H1 (cell line): Measurements from ENCODE around the gene DAND5. TPM values are rescaled to one million over a fixed set of nuclear protein-coding genes. Genes with fewer than 3 reads are reported as not detected.

ENCODE experiments used
- CTCF ChIA-PET: fragments of 300-600 bp; sonication (Branson Sonifier 250); formaldehyde crosslinking; loops from one replicate; lab custom pipeline; 2021; ENCODE audit not compliant: partially characterized antibody; lab: Charles Lee
- POLR2A ChIA-PET: fragments of 300-600 bp; sonication (Branson Sonifier 250); formaldehyde crosslinking; loops from one replicate; lab custom pipeline; 2021; ENCODE audit warnings: inconsistent platforms; ENCODE audit not compliant: partially characterized antibody; lab: Charles Lee
- DNase-seq, 2 experiments: peaks; one replicate each; pipeline versions ENCODE4 v3.0.0 to v3.0.0-alpha.2; 2010 to 2022; ENCODE audit warnings: low spot score in 2 of 2, low read depth in 1 of 2, mixed read lengths in 1 of 2
- FAIRE-seq: peaks from 2 replicates; lab custom pipeline; 2011; peaks lifted over from hg19 to GRCh38; lab: Jason Lieb, UNC
- H2AFZ ChIP-seq: 2 replicates; pipeline ENCODE4 v1.8.1; 2012; ENCODE audit warnings: low read length, inconsistent platforms
- H2AK5ac ChIP-seq: 2 replicates; pipeline ENCODE4 v1.6.1; 2013; ENCODE audit warnings: low read depth, low read length
- H2BK120ac ChIP-seq: replicated peaks from 2 replicates; pipeline ENCODE3; 2013; ENCODE audit warnings: low read depth, low read length, inconsistent platforms
- H2BK12ac ChIP-seq: 2 replicates; pipeline ENCODE4 v1.6.1; 2013; ENCODE audit warnings: low read depth, low read length
- H2BK15ac ChIP-seq: 2 replicates; pipeline ENCODE4 v1.6.1; 2013; ENCODE audit warnings: low read length
- H2BK20ac ChIP-seq: 2 replicates; pipeline ENCODE4 v1.6.1; 2013; ENCODE audit warnings: low read length
- H2BK5ac ChIP-seq: 2 replicates; pipeline ENCODE4 v1.6.1; 2013; ENCODE audit warnings: low read depth, low read length
- H3K14ac ChIP-seq: 2 replicates; pipeline ENCODE4 v1.6.1; 2013; ENCODE audit warnings: inconsistent platforms; ENCODE audit not compliant: insufficient read length
- H3K18ac ChIP-seq: 2 replicates; pipeline ENCODE4 v1.6.1; 2013; ENCODE audit warnings: low read length; ENCODE audit errors: extremely low read depth
- H3K23ac ChIP-seq: 2 replicates; pipeline ENCODE4 v1.6.1; 2013; ENCODE audit warnings: inconsistent platforms; ENCODE audit not compliant: insufficient read length
- H3K23me2 ChIP-seq: 2 replicates; pipeline ENCODE4 v1.6.1; 2013; ENCODE audit warnings: low read depth, low read length
- H3K27ac ChIP-seq: 2 replicates; pipeline ENCODE4 v1.6.1; 2011; ENCODE audit warnings: low read depth, low read length, inconsistent platforms
- H3K27me3 ChIP-seq, 4 experiments: replicated peaks in 1 of 4; 1 replicate in 1 of 4; 2 replicates in 3 of 4; pipeline versions ENCODE4 v1.6.1 to v1.8.1; 2011 to 2013; ENCODE audit warnings: low read length in 3 of 4, mild to moderate bottlenecking in 3 of 4, inconsistent platforms in 2 of 4, mixed read lengths in 2 of 4, moderate library complexity in 1 of 4; ENCODE audit not compliant: control insufficient read depth in 3 of 4, insufficient read depth in 3 of 4; ENCODE audit errors: extremely low read depth in 1 of 4
- H3K36me3 ChIP-seq, 4 experiments: 2 replicates each; pipeline versions ENCODE4 v1.6.1 to v1.8.1; 2011 to 2013; ENCODE audit warnings: mild to moderate bottlenecking in 4 of 4, low read length in 3 of 4, moderate library complexity in 2 of 4, control low read depth in 1 of 4, inconsistent platforms in 1 of 4; ENCODE audit not compliant: insufficient read depth in 4 of 4, control insufficient read depth in 2 of 4
- H3K4ac ChIP-seq: replicated peaks from 2 replicates; pipeline ENCODE3; 2013; ENCODE audit warnings: low read length, low read depth, mixed read lengths, inconsistent platforms; ENCODE audit not compliant: insufficient read length
- H3K4me1 ChIP-seq, 4 experiments: replicated peaks in 1 of 4; 1 replicate in 1 of 4; 2 replicates in 3 of 4; pipeline versions ENCODE4 v1.6.1 to v1.8.1; 2011 to 2013; ENCODE audit warnings: low read length in 3 of 4, inconsistent platforms in 2 of 4, mixed read lengths in 1 of 4; ENCODE audit not compliant: insufficient read depth in 4 of 4, control insufficient read depth in 3 of 4
- H3K4me2 ChIP-seq, 2 experiments: 2 replicates each; pipeline versions ENCODE4 v1.6.1 to v1.8.1; 2011 to 2013; ENCODE audit warnings: low read depth in 2 of 2, low read length in 2 of 2, control low read depth in 1 of 2, inconsistent platforms in 1 of 2, mild to moderate bottlenecking in 1 of 2; ENCODE audit not compliant: insufficient read depth in 1 of 2
- H3K4me3 ChIP-seq, 4 experiments: fragments of 200-600, 300-600 bp in 1 of 4; sonication (generic), shearing (Covaris generic), sonication (Bioruptor Twin) in 1 of 4; 2 replicates each; pipeline versions ENCODE4 v1.5.1 to v1.8.1; 2011 to 2016; ENCODE audit warnings: low read length in 4 of 4, low read depth in 3 of 4, control low read depth in 2 of 4, inconsistent platforms in 2 of 4, mild to moderate bottlenecking in 2 of 4, mixed read lengths in 1 of 4, moderate library complexity in 1 of 4; ENCODE audit not compliant: insufficient read depth in 2 of 4; ENCODE audit errors: extremely low read depth in 1 of 4
- H3K56ac ChIP-seq: replicated peaks from 2 replicates; pipeline ENCODE3; 2013; ENCODE audit warnings: low read depth, mild to moderate bottlenecking, mixed read lengths, low read length, inconsistent platforms; ENCODE audit not compliant: insufficient read length
- H3K79me1 ChIP-seq: 2 replicates; pipeline ENCODE4 v1.6.1; 2013; ENCODE audit warnings: low read depth, low read length, control low read depth
- H3K79me2 ChIP-seq, 2 experiments: 2 replicates each; pipeline versions ENCODE4 v1.6.1 to v1.8.1; 2012 to 2013; ENCODE audit warnings: low read length in 2 of 2, mild to moderate bottlenecking in 2 of 2, inconsistent platforms in 1 of 2; ENCODE audit not compliant: insufficient read depth in 2 of 2, control insufficient read depth in 1 of 2
- H3K9ac ChIP-seq, 4 experiments: replicated peaks in 1 of 4; 1 replicate in 1 of 4; 2 replicates in 3 of 4; pipeline versions ENCODE4 v1.6.1 to v1.8.1; 2011 to 2013; ENCODE audit warnings: low read depth in 3 of 4, low read length in 3 of 4, control low read depth in 2 of 4, mild to moderate bottlenecking in 2 of 4, moderate library complexity in 2 of 4, inconsistent platforms in 1 of 4; ENCODE audit errors: extremely low read depth in 1 of 4
- H3K9me3 ChIP-seq, 2 experiments: 2 replicates each; pipeline versions ENCODE4 v1.6.1 to v1.8.1; 2012 to 2013; ENCODE audit warnings: mild to moderate bottlenecking in 2 of 2, moderate library complexity in 2 of 2, control low read depth in 1 of 2, inconsistent platforms in 1 of 2, low read depth in 1 of 2, low read length in 1 of 2, mixed read lengths in 1 of 2; ENCODE audit not compliant: insufficient read depth in 2 of 2
- H4K20me1 ChIP-seq, 2 experiments: replicated peaks in 1 of 2; 2 replicates each; pipeline versions ENCODE3 to v1.8.1; 2011 to 2013; ENCODE audit warnings: inconsistent platforms in 2 of 2, low read length in 2 of 2, mild to moderate bottlenecking in 1 of 2; ENCODE audit not compliant: insufficient read depth in 2 of 2, control insufficient read depth in 1 of 2
- H4K5ac ChIP-seq: 2 replicates; pipeline ENCODE4 v1.6.1; 2013; ENCODE audit warnings: low read length, low read depth, mixed read lengths, inconsistent platforms; ENCODE audit not compliant: insufficient read length
- H4K8ac ChIP-seq: 2 replicates; pipeline ENCODE4 v1.8.0; 2013; ENCODE audit warnings: mild to moderate bottlenecking, moderate library complexity, low read length, inconsistent platforms; ENCODE audit not compliant: insufficient read depth; ENCODE audit errors: extremely low read depth
- H4K91ac ChIP-seq: replicated peaks from 2 replicates; pipeline ENCODE3; 2013; ENCODE audit warnings: low read length, mixed read lengths, inconsistent platforms; ENCODE audit not compliant: insufficient read length
- CHD2 ChIP-seq: IDR thresholded peaks from 2 replicates; pipeline ENCODE4 v1.6.1; 2012; ENCODE audit warnings: low read length, improper control_type of control experiment
- CREB1 ChIP-seq: IDR thresholded peaks from 2 replicates; pipeline ENCODE4 v1.6.1; 2012; ENCODE audit warnings: inconsistent platforms
- EGR1 ChIP-seq: IDR thresholded peaks from 2 replicates; pipeline ENCODE4 v1.6.1; 2011; ENCODE audit warnings: low read depth, low read length, borderline replicate concordance
- EP300 ChIP-seq, 2 experiments: IDR thresholded peaks; 1 replicate in 1 of 2; 2 replicates in 1 of 2; pipeline ENCODE4 v1.6.1; 2011 to 2012; ENCODE audit warnings: low read depth in 2 of 2, low read length in 2 of 2, mild to moderate bottlenecking in 2 of 2, borderline replicate concordance in 1 of 2, inconsistent platforms in 1 of 2, moderate library complexity in 1 of 2
- GTF2F1 ChIP-seq: IDR thresholded peaks from 2 replicates; pipeline ENCODE4 v1.6.1; 2012; ENCODE audit warnings: low read depth, low read length, improper control_type of control experiment, borderline replicate concordance
- KDM1A ChIP-seq: fragments of 200-600, 300-600 bp; sonication (generic); IDR thresholded peaks from 2 replicates; pipeline ENCODE4 v1.7.1; 2016; ENCODE audit warnings: mild to moderate bottlenecking, low read length, borderline replicate concordance
- NRF1 ChIP-seq: IDR thresholded peaks from 2 replicates; pipeline ENCODE4 v1.6.1; 2011; ENCODE audit warnings: mild to moderate bottlenecking, low read depth, low read length, improper control_type of control experiment
- POU5F1 ChIP-seq: IDR thresholded peaks from 2 replicates; pipeline ENCODE4 v1.6.1; 2011; ENCODE audit warnings: low read depth, mild to moderate bottlenecking, low read length, moderate library complexity
- SIN3A ChIP-seq, 2 experiments: IDR thresholded peaks in 1 of 2; conservative IDR thresholded peaks in 1 of 2; 2 replicates each; pipeline ENCODE4 v1.6.1; 2011 to 2012; ENCODE audit warnings: low read length in 2 of 2, improper control_type of control experiment in 1 of 2, low read depth in 1 of 2, mild to moderate bottlenecking in 1 of 2
- WGBS, 2 experiments: shearing (Covaris generic) in 1 of 2; methylation state at CpG; one replicate each; pipeline versions ENCODE4 v1.1.6 to v1.1.7; 2013 to 2015; ENCODE audit warnings: low lambda C conversion rate in 2 of 2, mixed read lengths in 2 of 2, inconsistent platforms in 1 of 2, low coverage in 1 of 2, missing lambda C conversion rate in 1 of 2; ENCODE audit not compliant: insufficient replicate concordance in 2 of 2, insufficient coverage in 1 of 2, insufficient read length in 1 of 2; ENCODE audit errors: extremely low coverage in 1 of 2, missing lambda C conversion rate in 1 of 2; 5-methylcytosine and 5-hydroxymethylcytosine counted together
- polyA plus RNA-seq, 7 experiments: library from polyadenylated mRNA; depleted of rRNA in 3 of 7; stranded (reverse) in 5 of 7; unstranded in 2 of 7; fragments of >200 nt in 5 of 7; fragments of 200-250 nt in 2 of 7; gene quantifications; 1 replicate in 5 of 7; 2 replicates in 1 of 7; 4 replicates in 1 of 7; pipeline versions ENCODE4 v1.2.1 to v1.2.3, GENCODE V29; 2011 to 2013; ENCODE audit warnings: missing spikeins in 2 of 7, mixed read lengths in 2 of 7
- total RNA-seq: library from RNA; stranded (reverse); fragmentation: NEBNext Ultra II Directional; extraction: Animal tissue kit (Norgen Biotek cat#: 25700); gene quantifications from 2 replicates; pipeline ENCODE4 v1.2.1, GENCODE V29; 2021

DAND5 gene
- total and polyA plus RNA-seq, 2 of the 8 experiments (the other 6 are each of a cell fraction or from before 2014, with no cell fraction given) = 0.14 to 0.17 TPM

- no peak within 1 kb of the TSS for H2AK5ac ChIP-seq
- H4K91ac ChIP-seq = peak within 1 kb of the TSS; percentile 86
- H3K79me2 ChIP-seq = peaks cover 15 to 29% of the 10 kb centered on the region in 2 experiments
- peak within 1 kb of the TSS; percentile 88 for H3K4ac ChIP-seq
- peak within 1 kb of the TSS; percentile 90 for H3K18ac ChIP-seq
- peak within 1 kb of the TSS; percentile 32; the same call in 1 of the 2 replicates for H3K27ac ChIP-seq
- FAIRE-seq (peak; percentile 52), DNase-seq (peak; percentile 91 to 98)
- peak within 1 kb of the TSS; percentile 95; the same call in 1 of the 2 replicates for H2BK15ac ChIP-seq
- no peaks in the 10 kb centered on the region for H3K27me3 ChIP-seq
- H3K4me1 ChIP-seq = peaks cover 0 to 21% (median 13%) of the 10 kb centered on the region in 4 experiments; a peak in 6 of 7 replicates
- H3K36me3 ChIP-seq = peaks cover 14 to 39% (median 29%) of the 10 kb centered on the region in 4 experiments
- no peaks in the 10 kb centered on the region for H3K9me3 ChIP-seq
- 0 out of 2 replicates have a peak within 1 kb of the TSS, but pooled peaks have one; percentile 61 for H2BK20ac ChIP-seq
- H3K4me2 ChIP-seq = peak within 1 kb of the TSS; percentile 87 to 90
- peak within 1 kb of the TSS; percentile 42 to 95 (median 80) for H3K9ac ChIP-seq
- H3K4me3 ChIP-seq = peak within 1 kb of the TSS; percentile 68 to 97 (median 93)
- peak within 1 kb of the TSS; percentile 63 for H4K5ac ChIP-seq
- H2BK120ac ChIP-seq = peak within 1 kb of the TSS; percentile 9
- peak within 1 kb of the TSS; percentile 78 for H2BK5ac ChIP-seq
- H3K79me1 ChIP-seq = peaks cover 3% of the 10 kb centered on the region; the same call in 1 of the 2 replicates
- peaks cover 6 to 13% of the 10 kb centered on the region in 2 experiments for H4K20me1 ChIP-seq
- WGBS, 2 experiments = 2% methylated on average over 51 of the region's 63 CpGs; no CpG with 5 or more reads in 1 of the 2 experiments
- ChIA-PET POLR2A (interaction anchor here (0.7 to 3.3 kb wide), 31 partner anchors 8 to 257 kb away, joined by 3 to 71 read pairs (median 5); partner anchors contain the start of genes DHPS, DNASE2, GADD45GIP1 and GCDH), CTCF (interaction anchor here (0.6 to 2.1 kb wide), 5 partner anchors 26 to 1423 kb away, joined by 3 to 9 read pairs (median 3); no protein-coding TSS in a partner anchor)
- no peak within 1 kb of the TSS for H3K14ac ChIP-seq
- peak within 1 kb of the TSS; percentile 92 for H4K8ac ChIP-seq
- H2BK12ac ChIP-seq = peak within 1 kb of the TSS; percentile 50; the same call in 1 of the 2 replicates
- no peak within 1 kb of the TSS for H2AFZ ChIP-seq
- H3K23ac ChIP-seq = no peak within 1 kb of the TSS
- H3K56ac ChIP-seq = peak within 1 kb of the TSS; percentile 63
- peaks cover 12% of the 10 kb centered on the region; the same call in 1 of the 2 replicates for H3K23me2 ChIP-seq
- TF ChIP-seq CREB1 (0 out of 2 replicates have a peak, but pooled peaks have one; percentile 64), EGR1 (0 out of 2 replicates have a peak, but pooled peaks have one; percentile 13), POU5F1 (no peak), EP300 (IDR thresholded peaks at IDR 0.05; ENCODE audit: borderline replicate concordance in 1 of 2, low read depth in 2 of 2, low read length in 2 of 2) (no peak), KDM1A (peak; percentile 94), SIN3A (conservative IDR thresholded peaks at IDR 0.05 in 1 of 2, IDR thresholded peaks at IDR 0.05 in 1 of 2; ENCODE audit: low read depth in 1 of 2, low read length in 2 of 2) (peak in 1 of 2 experiments; percentile 72; a peak in 2 of 4 replicates), GTF2F1 (peak; percentile 57; the same call in 1 of the 2 replicates), CHD2 (peak; percentile 93), NRF1 (no peak)
These were observed 31.2 kb upstream of the DAND5 start, which contains the start of gene CALR for GRCh38 chr19:12937927-12938778. CALR (plus strand) TSS chr19:12938609; CDS start chr19:12938680, 71 bp downstream.
